Measurements from ENCODE around the gene SYCE1L. TPM values are rescaled to one million over a fixed set of nuclear protein-coding genes. Genes with fewer than 3 reads are reported as not detected.

Gene SYCE1L
- polyA plus RNA-seq, 3 donors, result 0.29 TPM; not detected in 2

DNA sequence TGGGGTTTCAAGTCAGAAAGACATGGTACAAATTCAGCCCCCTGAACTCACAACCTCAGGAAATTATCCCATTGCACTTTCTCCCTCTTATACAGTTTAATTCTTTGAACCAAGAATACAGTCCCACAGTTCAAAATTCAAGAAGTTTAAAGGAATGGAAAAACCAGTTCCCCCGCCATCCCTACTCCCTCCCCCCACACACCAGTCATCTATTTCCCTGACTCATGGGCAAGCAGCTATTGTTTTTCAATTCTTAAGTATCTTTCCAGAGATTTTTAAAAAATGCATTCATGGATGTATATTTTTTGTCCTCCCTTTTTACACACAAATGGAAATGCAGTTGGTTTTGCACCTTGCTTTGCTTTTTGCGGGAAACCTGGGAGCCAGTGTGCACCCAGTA is 7.3 kb downstream of the SYCE1L start:
- Histone ChIP-seq H3K9me3 (replicated peaks in 1 of 2; ENCODE audit: control insufficient read depth in 1 of 2, insufficient read depth in 1 of 2, low read length in 2 of 2) (no peaks in the 10 kb centered on the region), H3K27ac (ENCODE audit: low read depth in 1 of 2, low read length in 2 of 2) (no peak overlapping the region), H4K20me1 (ENCODE audit: insufficient read depth, low read length) (no peaks in the 10 kb centered on the region), H3K27me3 (ENCODE audit: control insufficient read depth in 2 of 2, insufficient read depth in 2 of 2, low read length in 2 of 2) (peaks cover 0 to 6% of the 10 kb centered on the region in 2 donors), H3K4me3 (replicated peaks in 1 of 3; ENCODE audit: low read depth in 2 of 3, low read length in 3 of 3) (no peak overlapping the region), H3K4me2 (replicated peaks; ENCODE audit: extremely low read depth, low read length, poor library complexity, severe bottlenecking) (no peak overlapping the region), H3K9ac (ENCODE audit: insufficient read depth, low read length, poor library complexity, severe bottlenecking) (no peak overlapping the region), H3K79me2 (ENCODE audit: insufficient read depth, low read length) (no peaks in the 10 kb centered on the region), H3K36me3 (replicated peaks in 1 of 2; ENCODE audit: control insufficient read depth in 1 of 2, insufficient read depth in 2 of 2, low read length in 2 of 2) (peaks cover 0 to under 1% of the 10 kb centered on the region in 2 donors), H3K4me1 (ENCODE audit: control insufficient read depth in 1 of 2, insufficient read depth in 2 of 2, low read length in 2 of 2) (peaks cover 0 to 1% of the 10 kb centered on the region in 2 donors), H2AFZ (ENCODE audit: insufficient read depth, low read depth, low read length, poor library complexity, severe bottlenecking) (no peak overlapping the region)
- TF ChIP-seq, protein P1, sequence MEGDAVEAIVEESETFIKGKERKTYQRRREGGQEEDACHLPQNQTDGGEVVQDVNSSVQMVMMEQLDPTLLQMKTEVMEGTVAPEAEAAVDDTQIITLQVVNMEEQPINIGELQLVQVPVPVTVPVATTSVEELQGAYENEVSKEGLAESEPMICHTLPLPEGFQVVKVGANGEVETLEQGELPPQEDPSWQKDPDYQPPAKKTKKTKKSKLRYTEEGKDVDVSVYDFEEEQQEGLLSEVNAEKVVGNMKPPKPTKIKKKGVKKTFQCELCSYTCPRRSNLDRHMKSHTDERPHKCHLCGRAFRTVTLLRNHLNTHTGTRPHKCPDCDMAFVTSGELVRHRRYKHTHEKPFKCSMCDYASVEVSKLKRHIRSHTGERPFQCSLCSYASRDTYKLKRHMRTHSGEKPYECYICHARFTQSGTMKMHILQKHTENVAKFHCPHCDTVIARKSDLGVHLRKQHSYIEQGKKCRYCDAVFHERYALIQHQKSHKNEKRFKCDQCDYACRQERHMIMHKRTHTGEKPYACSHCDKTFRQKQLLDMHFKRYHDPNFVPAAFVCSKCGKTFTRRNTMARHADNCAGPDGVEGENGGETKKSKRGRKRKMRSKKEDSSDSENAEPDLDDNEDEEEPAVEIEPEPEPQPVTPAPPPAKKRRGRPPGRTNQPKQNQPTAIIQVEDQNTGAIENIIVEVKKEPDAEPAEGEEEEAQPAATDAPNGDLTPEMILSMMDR (IDR thresholded peaks at IDR 0.05), result no peak
- H3K27me3 Mint-ChIP-seq (ENCODE audit: low read depth in 3 of 3), result peaks cover 2 to 12% (median 5%) of the 10 kb centered on the region in 3 donors
- WGBS (ENCODE audit: insufficient coverage), result 100% methylated on average over 2 of the region's 2 CpGs
- H3K4me1 Mint-ChIP-seq, result peaks cover 1% of the 10 kb centered on the region
- DNase-seq, result no peak
- no peak overlapping the region for H3K4me3 Mint-ChIP-seq
- H3K36me3 Mint-ChIP-seq, result peaks cover 3 to 5% of the 10 kb centered on the region in 2 donors
- intact Hi-C loops (cut with micrococcal nuclease), result no loop called here
- no peak overlapping the region for H3K27ac Mint-ChIP-seq
- peaks cover 0 to 3% (median 0%) of the 10 kb centered on the region in 7 donors for H3K9me3 Mint-ChIP-seq

DNA sequence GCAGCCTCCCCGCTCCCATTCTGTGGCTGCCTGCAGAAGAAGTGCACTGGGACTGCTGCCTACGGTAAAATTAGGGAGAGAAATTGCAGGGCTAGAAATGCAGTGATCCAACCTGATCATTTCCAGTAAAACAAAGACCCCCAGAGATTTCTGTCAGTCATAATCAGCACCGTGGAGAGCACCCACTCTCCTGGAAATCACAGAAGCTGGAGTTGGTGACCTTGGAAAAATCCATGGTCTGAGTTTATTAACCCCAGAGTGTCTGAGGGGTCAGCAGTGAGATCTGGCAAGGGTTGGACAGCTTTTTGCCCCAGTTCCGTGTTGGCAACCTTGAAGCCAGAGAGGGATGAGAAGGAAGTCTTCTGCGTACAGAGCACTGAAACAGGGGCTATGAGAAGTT is 7.8 kb downstream of the SYCE1L start:
- Histone ChIP-seq H2AFZ (ENCODE audit: insufficient read depth, low read depth, low read length, poor library complexity, severe bottlenecking) (no peak overlapping the region), H3K4me3 (replicated peaks in 1 of 3; ENCODE audit: low read depth in 2 of 3, low read length in 3 of 3) (no peak overlapping the region), H3K4me2 (replicated peaks; ENCODE audit: extremely low read depth, low read length, poor library complexity, severe bottlenecking) (no peak overlapping the region), H4K20me1 (ENCODE audit: insufficient read depth, low read length) (no peaks in the 10 kb centered on the region), H3K27me3 (ENCODE audit: control insufficient read depth in 2 of 2, insufficient read depth in 2 of 2, low read length in 2 of 2) (peaks cover 0 to 11% of the 10 kb centered on the region in 2 donors), H3K79me2 (ENCODE audit: insufficient read depth, low read length) (no peaks in the 10 kb centered on the region), H3K4me1 (ENCODE audit: control insufficient read depth in 1 of 2, insufficient read depth in 2 of 2, low read length in 2 of 2) (peaks cover 5 to 6% of the 10 kb centered on the region in 2 donors), H3K9ac (ENCODE audit: insufficient read depth, low read length, poor library complexity, severe bottlenecking) (no peak overlapping the region), H3K9me3 (replicated peaks in 1 of 2; ENCODE audit: control insufficient read depth in 1 of 2, insufficient read depth in 1 of 2, low read length in 2 of 2) (no peaks in the 10 kb centered on the region), H3K27ac (ENCODE audit: low read depth in 1 of 2, low read length in 2 of 2) (no peak overlapping the region), H3K36me3 (replicated peaks in 1 of 2; ENCODE audit: control insufficient read depth in 1 of 2, insufficient read depth in 2 of 2, low read length in 2 of 2) (no peaks in the 10 kb centered on the region)
- H3K4me3 Mint-ChIP-seq, result no peak overlapping the region
- 91% methylated on average over 2 of the region's 5 CpGs for WGBS (ENCODE audit: insufficient coverage)
- H3K27me3 Mint-ChIP-seq (ENCODE audit: low read depth in 3 of 3), result peaks cover 6 to 17% (median 10%) of the 10 kb centered on the region in 3 donors
- TF ChIP-seq, protein P1 (IDR thresholded peaks at IDR 0.05), result no peak
- intact Hi-C loops (cut with micrococcal nuclease), result no loop called here
- H3K9me3 Mint-ChIP-seq, result peaks cover 0 to 5% (median 0%) of the 10 kb centered on the region in 7 donors
- H3K36me3 Mint-ChIP-seq, result peaks cover 3 to 4% of the 10 kb centered on the region in 2 donors
- no peak overlapping the region for H3K27ac Mint-ChIP-seq
- no peak for DNase-seq
- peaks cover 6% of the 10 kb centered on the region for H3K4me1 Mint-ChIP-seq

Data from CD14-positive monocyte (primary cell).